KMS-11 (cell line): ENCODE results near the gene SP5.
A peak's percentile ranks its signal among the peaks of the same experiment; 100 is the strongest.

ENCODE experiments used
- H2AFZ ChIP-seq: fragments of 200-600 bp; sonication (generic); 2 replicates; pipeline ENCODE4 v1.6.1; 2016; ENCODE audit warnings: antibody characterized with exemption, mixed run types, low read depth
- H3K27ac ChIP-seq: fragments of 200-600 bp; sonication (generic); 2 replicates; pipeline ENCODE4 v1.6.1; 2016; ENCODE audit warnings: mild to moderate bottlenecking, mixed run types
- H3K27me3 ChIP-seq: fragments of 200-600 bp; sonication (generic); 2 replicates; pipeline ENCODE4 v1.6.1; 2017; ENCODE audit warnings: mild to moderate bottlenecking, low read depth, mixed run types, moderate library complexity; ENCODE audit not compliant: insufficient read depth
- H3K36me3 ChIP-seq: fragments of 200-600 bp; sonication (generic); 2 replicates; pipeline ENCODE4 v1.6.1; 2017; ENCODE audit warnings: mild to moderate bottlenecking, mixed run types; ENCODE audit not compliant: insufficient read depth
- H3K4me1 ChIP-seq: fragments of 200-600 bp; sonication (generic); 2 replicates; pipeline ENCODE4 v1.6.1; 2016; ENCODE audit warnings: mild to moderate bottlenecking, low read depth, mixed run types; ENCODE audit not compliant: poor library complexity, severe bottlenecking
- H3K4me2 ChIP-seq: fragments of 200-600 bp; sonication (generic); 2 replicates; pipeline ENCODE4 v1.7.0; 2016; ENCODE audit warnings: mild to moderate bottlenecking, mixed run types
- H3K4me3 ChIP-seq: fragments of 200-600 bp; sonication (generic); IDR thresholded peaks from 2 replicates; pipeline ENCODE4 v1.6.1; 2017; ENCODE audit warnings: low read depth, low read length, mixed read lengths; ENCODE audit not compliant: insufficient read depth
- H3K79me2 ChIP-seq: fragments of 200-600 bp; sonication (generic); 2 replicates; pipeline ENCODE4 v1.6.1; 2016; ENCODE audit warnings: low read depth, mixed run types; ENCODE audit not compliant: insufficient read depth
- H3K9ac ChIP-seq: fragments of 200-600 bp; sonication (generic); 2 replicates; pipeline ENCODE4 v1.6.1; 2016; ENCODE audit warnings: mild to moderate bottlenecking, mixed run types
- H4K20me1 ChIP-seq: fragments of 200-600 bp; sonication (generic); 2 replicates; pipeline ENCODE4 v1.6.1; 2016; ENCODE audit warnings: mild to moderate bottlenecking, mixed run types; ENCODE audit not compliant: insufficient read depth
- CTCF ChIP-seq: fragments of 200-600 bp; sonication (generic); conservative IDR thresholded peaks from 2 replicates; pipeline ENCODE4 v1.6.1; 2017; ENCODE audit warnings: low read depth, mild to moderate bottlenecking, antibody characterized with exemption, low read length, moderate library complexity, mixed read lengths

Gene SP5

GRCh38 chr2:170763232-170763631 lies 48.1 kb downstream of the SP5 start:
- H4K20me1 ChIP-seq, result no peaks in the 10 kb centered on the region
- no peaks in the 10 kb centered on the region for H3K27me3 ChIP-seq
- H3K79me2 ChIP-seq, result no peaks in the 10 kb centered on the region
- no peak overlapping the region for H3K4me3 ChIP-seq
- no peaks in the 10 kb centered on the region for H3K36me3 ChIP-seq
- no peak overlapping the region for H3K9ac ChIP-seq
- no peak overlapping the region for H2AFZ ChIP-seq
- TF ChIP-seq CTCF, result no peak
- H3K27ac ChIP-seq, result no peak overlapping the region
- no peak overlapping the region for H3K4me2 ChIP-seq
- H3K4me1 ChIP-seq, result peaks cover 8% of the 10 kb centered on the region

GRCh38 chr2:170764880-170765261 lies 49.7 kb downstream of the SP5 start:
- H3K4me3 ChIP-seq, result no peak overlapping the region
- H3K36me3 ChIP-seq, result no peaks in the 10 kb centered on the region
- no peak overlapping the region for H3K9ac ChIP-seq
- no peaks in the 10 kb centered on the region for H4K20me1 ChIP-seq
- no peak overlapping the region for H3K27ac ChIP-seq
- no peaks in the 10 kb centered on the region for H3K27me3 ChIP-seq
- peak overlapping the region; percentile 6; the same call in 1 of the 2 replicates for H3K4me2 ChIP-seq
- H3K79me2 ChIP-seq, result no peaks in the 10 kb centered on the region
- peaks cover 8% of the 10 kb centered on the region for H3K4me1 ChIP-seq
- H2AFZ ChIP-seq, result no peak overlapping the region
- no peak for TF ChIP-seq CTCF

- Histone ChIP-seq H3K27ac (no peak overlapping the region), H3K4me3 (no peak overlapping the region), H3K27me3 (no peaks in the 10 kb centered on the region), H3K36me3 (no peaks in the 10 kb centered on the region), H3K9ac (no peak overlapping the region), H2AFZ (no peak overlapping the region), H3K4me2 (no peak overlapping the region), H3K4me1 (peaks cover 11% of the 10 kb centered on the region), H4K20me1 (no peaks in the 10 kb centered on the region), H3K79me2 (no peaks in the 10 kb centered on the region)
- no peak for TF ChIP-seq CTCF
These were observed 51.6 kb downstream of the SP5 start for GRCh38 chr2:170766693-170767092.
